ENCODE data around the gene YJU2.

The YJU2 gene

DNA sequence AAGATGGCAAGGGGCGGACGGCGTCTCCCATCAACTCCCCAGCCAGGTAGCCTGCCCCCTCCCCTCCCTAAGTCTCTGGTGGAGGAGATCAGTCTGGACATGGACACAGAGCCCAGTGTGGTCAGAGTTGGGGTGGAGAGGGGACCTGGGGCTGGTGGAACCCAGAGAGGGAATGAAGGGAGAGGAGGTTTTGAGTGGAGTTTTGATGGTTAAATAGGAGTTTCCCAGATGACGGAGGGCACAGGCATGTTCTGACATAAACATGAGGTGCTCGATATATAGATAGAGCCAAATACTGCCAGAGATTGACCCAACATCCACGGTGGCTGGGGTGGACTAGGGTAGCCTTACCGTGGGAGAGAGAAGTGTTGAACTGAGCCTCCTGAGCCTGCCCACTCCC lies 71.6 kb downstream of the YJU2 start:
- Histone ChIP-seq H2BK120ac (ENCODE audit: low read depth, low read length) (no peak overlapping the region), H3K79me2 (ENCODE audit: control insufficient read depth, insufficient read depth, low read length) (no peaks in the 10 kb centered on the region), H3K4me3 (ENCODE audit: low read length) (no peak overlapping the region), H2BK5ac (ENCODE audit: low read length) (no peak overlapping the region), H3K27me3 (ENCODE audit: insufficient read depth, low read length, poor library complexity) (no peaks in the 10 kb centered on the region), H3K4me2 (ENCODE audit: low read length) (no peak overlapping the region), H3K4ac (ENCODE audit: low read depth, low read length) (no peak overlapping the region), H3K9ac (ENCODE audit: low read length) (no peak overlapping the region), H2AK5ac (ENCODE audit: low read length) (no peak overlapping the region), H3K23ac (ENCODE audit: low read length) (no peak overlapping the region), H3K4me1 (ENCODE audit: control insufficient read depth, low read depth, low read length) (no peaks in the 10 kb centered on the region), H3K27ac (ENCODE audit: low read depth, low read length) (no peak overlapping the region), H3K18ac (ENCODE audit: low read length) (no peak overlapping the region), H3K79me1 (ENCODE audit: low read length) (no peaks in the 10 kb centered on the region), H3K36me3 (ENCODE audit: control insufficient read depth, insufficient read depth, low read length) (no peaks in the 10 kb centered on the region), H4K8ac (ENCODE audit: low read depth, low read length) (no peak overlapping the region), H2BK15ac (replicated peaks; ENCODE audit: low read depth) (no peak overlapping the region), H4K5ac (ENCODE audit: low read length) (no peak overlapping the region), H3K56ac (ENCODE audit: low read length) (no peak overlapping the region)
- no peak for DNase-seq
- WGBS (ENCODE audit: extremely low coverage, insufficient coverage, low lambda C conversion rate), result no CpG with 5 or more reads among the region's 7 CpGs

Data from mesendoderm (in vitro differentiated cells).